Ovary (tissue), 3 donors: ENCODE measurements around the gene BMPER.

Source experiments
- EP300 ChIP-seq: sonication (generic); formaldehyde crosslinking; IDR thresholded peaks from one replicate; pipeline ENCODE4 v1.6.1; 2017; ENCODE audit warnings: antibody characterized with exemption
- TF ChIP-seq, protein P1 (sequence below), 3 donors: fragments of 450-650 bp in 2 of 3; fragments of 200-600 bp in 1 of 3; IDR thresholded peaks; one replicate each; pipeline versions ENCODE4 v1.5.1 to v1.8.0; 2016 to 2022; ENCODE audit warnings: antibody characterized with exemption in 3 of 3, mild to moderate bottlenecking in 1 of 3
- donor health status: DM: no; HTN: no; CAD: no.

DNA sequence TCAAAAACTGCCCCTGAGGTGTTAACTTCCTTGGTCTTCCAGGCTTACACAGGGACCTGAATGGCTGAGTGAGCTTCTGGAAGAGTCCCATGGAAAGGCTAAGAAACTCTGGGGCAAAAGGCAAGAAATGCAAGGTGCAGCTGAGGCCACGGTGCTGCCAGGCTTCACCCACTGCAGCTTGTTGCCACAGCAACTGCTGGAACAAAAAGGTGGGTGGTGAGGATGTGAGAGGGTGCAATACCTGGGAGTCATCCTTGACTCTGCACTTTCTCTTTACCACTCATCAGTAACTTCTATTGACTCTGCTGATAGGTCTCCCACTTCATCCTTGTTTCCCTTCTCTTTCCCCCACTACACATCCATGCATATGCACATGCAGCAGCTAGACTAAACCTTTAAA lies 258.6 kb downstream of the BMPER start:
- TF ChIP-seq EP300, result no peak
- TF ChIP-seq, protein P1, sequence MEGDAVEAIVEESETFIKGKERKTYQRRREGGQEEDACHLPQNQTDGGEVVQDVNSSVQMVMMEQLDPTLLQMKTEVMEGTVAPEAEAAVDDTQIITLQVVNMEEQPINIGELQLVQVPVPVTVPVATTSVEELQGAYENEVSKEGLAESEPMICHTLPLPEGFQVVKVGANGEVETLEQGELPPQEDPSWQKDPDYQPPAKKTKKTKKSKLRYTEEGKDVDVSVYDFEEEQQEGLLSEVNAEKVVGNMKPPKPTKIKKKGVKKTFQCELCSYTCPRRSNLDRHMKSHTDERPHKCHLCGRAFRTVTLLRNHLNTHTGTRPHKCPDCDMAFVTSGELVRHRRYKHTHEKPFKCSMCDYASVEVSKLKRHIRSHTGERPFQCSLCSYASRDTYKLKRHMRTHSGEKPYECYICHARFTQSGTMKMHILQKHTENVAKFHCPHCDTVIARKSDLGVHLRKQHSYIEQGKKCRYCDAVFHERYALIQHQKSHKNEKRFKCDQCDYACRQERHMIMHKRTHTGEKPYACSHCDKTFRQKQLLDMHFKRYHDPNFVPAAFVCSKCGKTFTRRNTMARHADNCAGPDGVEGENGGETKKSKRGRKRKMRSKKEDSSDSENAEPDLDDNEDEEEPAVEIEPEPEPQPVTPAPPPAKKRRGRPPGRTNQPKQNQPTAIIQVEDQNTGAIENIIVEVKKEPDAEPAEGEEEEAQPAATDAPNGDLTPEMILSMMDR (IDR thresholded peaks at IDR 0.05), result no peak
